Esophagus muscularis mucosa (tissue), 4 donors: Measurements from ENCODE around the gene MND1. TPM values are rescaled to one million over a fixed set of nuclear protein-coding genes. Genes with fewer than 3 reads are reported as not detected.
A peak's percentile ranks its signal among the peaks of the same experiment; 100 is the strongest.

Experiments used
- DNase-seq: peaks from one replicate; pipeline ENCODE4 v3.0.0-alpha.2; 2017; ENCODE audit errors: extremely low spot score
- H3K27ac ChIP-seq, 4 donors: fragments of 200-600 bp; sonication (generic); replicated peaks in 1 of 4; 1 replicate in 3 of 4; 2 replicates in 1 of 4; pipeline ENCODE4 v1.5.1; 2016 to 2019; ENCODE audit warnings: mild to moderate bottlenecking in 1 of 4
- H3K27me3 ChIP-seq, 4 donors: fragments of 200-600 bp; sonication (generic); one replicate each; pipeline versions ENCODE4 v1.5.1 to v1.6.0; 2016 to 2019
- H3K36me3 ChIP-seq, 4 donors: fragments of 200-600 bp; sonication (generic); one replicate each; pipeline ENCODE4 v1.5.1; 2016 to 2019
- H3K4me1 ChIP-seq, 4 donors: fragments of 200-600 bp; sonication (generic); one replicate each; pipeline ENCODE4 v1.5.1; 2016 to 2019
- H3K4me3 ChIP-seq, 4 donors: fragments of 200-600 bp; sonication (generic); 1 replicate in 2 of 4; 2 replicates in 2 of 4; pipeline ENCODE4 v1.5.1; 2016 to 2019; ENCODE audit warnings: mild to moderate bottlenecking in 4 of 4, moderate library complexity in 1 of 4
- H3K9me3 ChIP-seq, 4 donors: fragments of 200-600 bp; sonication (generic); 1 replicate in 3 of 4; 2 replicates in 1 of 4; pipeline ENCODE4 v1.5.1; 2016 to 2019
- EP300 ChIP-seq: sonication (generic); formaldehyde crosslinking; IDR thresholded peaks from one replicate; pipeline ENCODE4 v1.6.1; 2017; ENCODE audit warnings: antibody characterized with exemption
- POLR2A ChIP-seq: fragments of 450-650 bp; IDR thresholded peaks from one replicate; pipeline ENCODE4 v1.6.1; 2017; ENCODE audit warnings: antibody characterized with exemption, moderate library complexity, mild to moderate bottlenecking, low read depth
- POLR2AphosphoS5 ChIP-seq, 2 donors: sonication (generic); formaldehyde crosslinking; IDR thresholded peaks; one replicate each; pipeline ENCODE4 v1.6.1; 2017; ENCODE audit warnings: antibody characterized with exemption in 2 of 2
- WGBS: methylation state at CpG from one replicate; pipeline ENCODE4 v1.1.5; 2018; 5-methylcytosine and 5-hydroxymethylcytosine counted together
- intact Hi-C: fragments of 100-400 bp; cut with DNase I; formaldehyde crosslinking; loops from one replicate; pipeline ENCODE4 v1.15.1; 2023
- total RNA-seq, 4 donors: library from RNA; depleted of rRNA; stranded (reverse); fragments of >200 nt; gene quantifications; one replicate each; pipeline versions ENCODE4 v1.1.0 to v1.2.1, GENCODE V29; 2016
- TF ChIP-seq, protein P1 (sequence below), 3 experiments: fragments of 200-600 bp in 2 of 3; fragments of 450-650 bp in 1 of 3; sonication (generic) in 2 of 3; IDR thresholded peaks; one replicate each; pipeline ENCODE4 v1.5.1; 2017 to 2019; ENCODE audit warnings: antibody characterized with exemption in 3 of 3, mild to moderate bottlenecking in 2 of 3, moderate library complexity in 1 of 3

MND1 gene
- total RNA-seq, 4 donors from 2014 or later: 0.99 TPM; not detected in 3

DNA sequence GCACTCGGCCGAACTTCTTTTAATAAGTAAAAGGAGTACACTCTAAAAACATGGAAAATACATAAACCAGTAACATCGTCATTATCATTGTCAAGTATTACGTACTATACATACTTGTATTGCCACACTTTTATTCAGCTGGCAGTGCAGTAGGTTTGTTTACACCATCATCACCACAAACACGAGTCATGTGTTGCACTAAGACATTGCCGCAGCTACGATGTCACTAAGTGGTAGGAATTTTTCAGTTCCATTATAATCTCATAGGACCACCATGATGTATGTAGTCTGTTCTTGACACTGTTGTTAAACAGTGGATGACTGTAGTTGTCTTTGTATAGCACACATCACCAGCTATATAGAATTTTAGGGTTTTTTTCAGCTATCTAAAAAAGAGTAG, 73.6 kb downstream of the MND1 start:
- intact Hi-C loops: no loop called here
- Histone ChIP-seq H3K4me3 (no peak overlapping the region), H3K27me3 (no peaks in the 10 kb centered on the region), H3K27ac (no peak overlapping the region), H3K36me3 (no peaks in the 10 kb centered on the region), H3K4me1 (peaks cover 0 to 4% (median 2%) of the 10 kb centered on the region in 4 donors), H3K9me3 (no peaks in the 10 kb centered on the region)
- TF ChIP-seq EP300 (no peak), POLR2A (no peak), POLR2AphosphoS5 (IDR thresholded peaks at IDR 0.05) (no peak)
- TF ChIP-seq, protein P1, sequence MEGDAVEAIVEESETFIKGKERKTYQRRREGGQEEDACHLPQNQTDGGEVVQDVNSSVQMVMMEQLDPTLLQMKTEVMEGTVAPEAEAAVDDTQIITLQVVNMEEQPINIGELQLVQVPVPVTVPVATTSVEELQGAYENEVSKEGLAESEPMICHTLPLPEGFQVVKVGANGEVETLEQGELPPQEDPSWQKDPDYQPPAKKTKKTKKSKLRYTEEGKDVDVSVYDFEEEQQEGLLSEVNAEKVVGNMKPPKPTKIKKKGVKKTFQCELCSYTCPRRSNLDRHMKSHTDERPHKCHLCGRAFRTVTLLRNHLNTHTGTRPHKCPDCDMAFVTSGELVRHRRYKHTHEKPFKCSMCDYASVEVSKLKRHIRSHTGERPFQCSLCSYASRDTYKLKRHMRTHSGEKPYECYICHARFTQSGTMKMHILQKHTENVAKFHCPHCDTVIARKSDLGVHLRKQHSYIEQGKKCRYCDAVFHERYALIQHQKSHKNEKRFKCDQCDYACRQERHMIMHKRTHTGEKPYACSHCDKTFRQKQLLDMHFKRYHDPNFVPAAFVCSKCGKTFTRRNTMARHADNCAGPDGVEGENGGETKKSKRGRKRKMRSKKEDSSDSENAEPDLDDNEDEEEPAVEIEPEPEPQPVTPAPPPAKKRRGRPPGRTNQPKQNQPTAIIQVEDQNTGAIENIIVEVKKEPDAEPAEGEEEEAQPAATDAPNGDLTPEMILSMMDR (IDR thresholded peaks at IDR 0.05): no peak
- whole genome bisulfite sequencing: 81% methylated on average over 7 of the region's 7 CpGs
- no peak for DNase-seq

DNA sequence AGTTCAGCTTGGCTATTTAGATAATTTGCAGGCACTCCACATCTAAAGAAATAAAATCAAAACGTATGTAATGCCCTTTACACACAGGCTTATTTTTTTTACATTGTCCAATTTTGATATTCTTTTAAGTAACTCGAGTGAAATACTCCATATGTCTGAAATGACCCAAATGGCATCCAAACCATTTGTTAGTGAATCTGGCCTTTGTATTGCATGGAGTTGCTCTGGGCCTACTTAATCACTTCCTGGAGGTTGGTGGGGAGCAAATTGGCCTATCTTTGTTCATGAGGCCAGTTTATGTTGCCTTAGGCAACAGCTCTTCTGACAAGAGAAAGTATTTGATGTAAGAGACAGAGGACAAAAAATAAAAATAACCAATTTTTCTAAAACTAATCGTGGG, 74.1 kb downstream of the MND1 start:
- H3K27ac ChIP-seq: peak overlapping the region in 1 of 4 donors; percentile 16
- no peak overlapping the region for H3K4me3 ChIP-seq
- no peaks in the 10 kb centered on the region for H3K36me3 ChIP-seq
- DNase-seq: no peak
- 51% methylated on average over 3 of the region's 3 CpGs for WGBS
- no peaks in the 10 kb centered on the region for H3K27me3 ChIP-seq
- H3K4me1 ChIP-seq: peaks cover 0 to 4% (median 2%) of the 10 kb centered on the region in 4 donors
- no peaks in the 10 kb centered on the region for H3K9me3 ChIP-seq
- no peak for TF ChIP-seq POLR2AphosphoS5 (IDR thresholded peaks at IDR 0.05)
- no peak for TF ChIP-seq EP300
- no peak for TF ChIP-seq POLR2A
- TF ChIP-seq, protein P1 (IDR thresholded peaks at IDR 0.05): no peak
- intact Hi-C loops: no loop called here

DNA sequence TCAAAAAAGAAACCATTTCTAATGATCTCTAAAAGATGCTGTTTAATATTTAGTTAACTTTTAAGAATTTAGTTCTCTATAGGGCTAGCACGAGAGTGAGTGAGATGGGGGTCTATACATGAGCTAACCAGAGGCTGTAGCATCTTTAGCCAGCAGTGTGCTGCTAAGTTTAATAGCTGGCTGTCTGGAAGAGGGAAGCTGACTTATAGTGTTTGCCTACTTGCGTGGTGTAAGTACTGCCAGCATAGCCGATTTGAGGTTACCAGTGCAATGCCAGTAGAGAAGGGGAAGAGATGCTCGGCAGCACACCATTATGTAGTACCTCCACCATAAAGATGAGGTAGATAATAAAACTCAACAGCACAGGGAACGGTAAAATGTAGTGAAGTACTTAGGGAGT, 74.5 kb downstream of the MND1 start:
- no peak for TF ChIP-seq POLR2AphosphoS5 (IDR thresholded peaks at IDR 0.05)
- TF ChIP-seq, protein P1 (IDR thresholded peaks at IDR 0.05): no peak
- TF ChIP-seq EP300: no peak
- no peak for TF ChIP-seq POLR2A
- Histone ChIP-seq H3K27ac (peak overlapping the region in 2 of 4 donors; percentile 16 to 27), H3K9me3 (no peaks in the 10 kb centered on the region), H3K36me3 (no peaks in the 10 kb centered on the region), H3K4me1 (peaks cover 0 to 4% (median 2%) of the 10 kb centered on the region in 4 donors), H3K27me3 (no peaks in the 10 kb centered on the region), H3K4me3 (no peak overlapping the region)
- DNase-seq: no peak
- WGBS: 67% methylated on average over 5 of the region's 5 CpGs
- intact Hi-C loops: no loop called here

DNA sequence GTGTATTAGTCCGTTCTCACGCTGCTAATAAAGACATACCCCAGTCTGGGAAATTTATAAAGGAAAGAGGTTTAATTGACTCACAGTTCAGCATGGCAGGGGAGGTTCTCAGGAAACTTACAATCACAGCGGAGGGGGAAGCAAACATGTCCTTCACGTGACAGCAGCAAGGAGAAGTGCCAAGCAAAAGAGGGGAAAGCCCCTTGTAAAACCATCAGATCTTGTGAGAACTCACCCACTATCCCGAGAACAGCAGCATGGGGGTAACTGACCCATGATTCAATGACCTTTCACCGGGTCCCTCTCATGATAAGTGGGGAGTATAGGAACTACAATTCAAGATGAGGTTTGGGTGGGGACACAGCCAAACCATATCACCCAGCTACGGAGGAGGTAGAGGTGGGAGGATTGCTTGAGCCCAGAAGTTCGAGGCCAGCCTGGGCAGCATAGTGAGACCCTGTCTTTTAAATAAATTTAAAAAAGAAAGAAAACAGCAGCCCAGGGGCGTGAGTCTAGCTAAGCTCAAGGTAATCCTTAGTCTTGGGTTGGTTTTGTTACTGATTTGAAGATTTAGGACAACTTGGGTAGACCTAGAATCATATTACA, 75.3 kb downstream of the MND1 start:
- Histone ChIP-seq H3K27me3 (no peaks in the 10 kb centered on the region), H3K4me1 (peaks cover 0 to 4% (median 2%) of the 10 kb centered on the region in 4 donors), H3K27ac (no peak overlapping the region), H3K36me3 (no peaks in the 10 kb centered on the region), H3K9me3 (no peaks in the 10 kb centered on the region), H3K4me3 (no peak overlapping the region)
- TF ChIP-seq, protein P1 (IDR thresholded peaks at IDR 0.05): no peak
- TF ChIP-seq EP300 (no peak), POLR2A (no peak), POLR2AphosphoS5 (IDR thresholded peaks at IDR 0.05) (no peak)
- 85% methylated on average over 9 of the region's 9 CpGs for WGBS
- intact Hi-C loops: no loop called here
- no peak for DNase-seq

DNA sequence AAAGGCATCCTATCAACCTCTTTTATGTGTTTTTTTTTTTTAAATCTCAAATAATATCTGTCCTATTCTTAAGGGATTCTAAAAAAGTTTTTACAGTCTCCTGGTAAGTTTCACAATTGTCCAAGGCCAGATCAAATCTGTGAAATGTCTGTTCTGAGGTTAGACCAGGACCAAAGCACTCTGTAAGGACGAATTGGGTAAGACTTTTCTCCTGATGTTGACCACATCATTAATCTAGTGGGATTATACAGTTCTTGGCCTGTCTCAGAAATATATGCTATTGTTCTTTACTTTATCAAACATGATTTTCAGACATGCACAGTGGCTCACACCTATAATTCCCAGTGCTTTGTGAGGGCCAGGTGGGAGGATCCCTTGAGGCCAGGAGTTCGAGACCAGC, 75.9 kb downstream of the MND1 start:
- WGBS: 81% methylated on average over 2 of the region's 2 CpGs
- no peaks in the 10 kb centered on the region for H3K36me3 ChIP-seq
- no peaks in the 10 kb centered on the region for H3K27me3 ChIP-seq
- no peaks in the 10 kb centered on the region for H3K9me3 ChIP-seq
- no peak overlapping the region for H3K27ac ChIP-seq
- no peak for TF ChIP-seq POLR2A
- TF ChIP-seq, protein P1 (IDR thresholded peaks at IDR 0.05): no peak
- H3K4me1 ChIP-seq: peaks cover 0 to 4% (median 2%) of the 10 kb centered on the region in 4 donors
- intact Hi-C loops: no loop called here
- no peak for DNase-seq
- H3K4me3 ChIP-seq: no peak overlapping the region
